ENCODE results near the gene MACO1. TPM values are rescaled to one million over a fixed set of nuclear protein-coding genes. Genes with fewer than 3 reads are reported as not detected.

The MACO1 gene
- total RNA-seq, 1 donor = 19.9 TPM

DNA sequence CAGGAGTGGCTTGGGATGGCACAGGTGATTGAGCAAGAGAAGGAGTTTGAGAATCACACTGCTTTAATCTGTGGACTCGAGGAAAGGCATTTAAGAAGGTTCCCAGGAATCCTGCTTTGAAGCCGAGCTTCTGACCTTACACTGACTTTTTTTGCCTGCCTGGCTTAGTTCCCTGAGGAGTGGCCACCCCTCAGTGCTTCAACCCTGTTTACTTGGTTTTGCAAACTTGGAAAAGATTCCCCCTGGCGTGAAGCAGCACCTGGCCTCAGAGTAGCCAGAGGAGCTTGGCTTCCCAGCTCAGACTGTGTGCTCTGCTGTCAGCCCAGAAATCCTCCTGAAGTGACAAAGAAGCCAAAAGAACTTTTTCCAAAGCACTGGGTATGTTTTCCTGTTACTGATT is 64.3 kb downstream of the MACO1 start:
- no peak for TF ChIP-seq CTCF (IDR thresholded peaks at IDR 0.05; ENCODE audit: insufficient read depth, low read depth, low read length)
- DNase-seq (ENCODE audit: low read depth) = no peak

GRCh38 chr1:25500694-25501093 is 70.0 kb downstream of the MACO1 start:
- no peak overlapping the region for H3K4me3 ChIP-seq (ENCODE audit: low read depth, low read length)
- no peak for DNase-seq (ENCODE audit: low read depth)
- TF ChIP-seq CTCF (IDR thresholded peaks at IDR 0.05; ENCODE audit: insufficient read depth, low read depth, low read length) = no peak

More for the DNA sequence above, 64.3 kb downstream of the MACO1 start:
- H3K4me3 ChIP-seq (ENCODE audit: low read depth, low read length) = no peak overlapping the region

DNA sequence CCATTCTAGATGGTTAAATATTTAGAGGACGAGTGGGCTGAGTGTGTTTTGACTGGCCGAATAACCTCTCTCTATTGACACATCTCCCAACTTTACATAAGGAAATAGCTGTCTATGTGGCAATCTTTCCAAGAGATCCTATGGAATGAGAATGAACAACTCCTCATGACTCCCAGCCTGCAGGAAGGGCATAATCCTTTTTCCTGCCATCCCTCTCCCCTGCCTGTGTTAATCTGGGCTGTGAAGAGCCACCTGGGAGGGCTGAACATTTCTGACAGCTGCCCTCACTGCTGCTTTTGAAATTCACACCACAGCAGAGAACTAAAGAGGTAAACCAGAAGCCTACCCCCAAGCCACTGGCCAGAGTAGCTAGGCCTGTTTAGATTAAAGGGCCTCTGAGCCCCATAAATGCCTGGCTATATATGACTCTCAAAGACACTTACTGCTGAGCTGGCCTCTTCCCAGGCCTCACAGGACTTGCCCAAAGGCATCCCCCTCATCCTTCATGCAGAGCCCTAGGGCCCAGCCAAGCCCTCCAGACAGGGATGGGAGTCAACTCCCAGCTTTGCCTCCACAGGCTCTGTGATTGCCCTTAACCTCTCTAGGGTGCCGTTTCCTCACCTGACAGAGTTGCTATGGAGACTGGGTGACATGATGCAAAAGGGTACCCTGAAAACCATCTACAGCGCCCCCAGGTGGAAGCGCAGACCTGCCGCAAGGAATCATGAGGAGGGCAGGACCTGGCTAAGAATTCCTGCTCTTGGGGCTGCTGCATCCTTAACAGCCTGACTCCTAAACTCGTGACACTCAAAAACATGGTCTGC is 70.8 kb downstream of the MACO1 start:
- DNase-seq (ENCODE audit: low read depth) = peak; percentile 93
- peak; percentile 28 for TF ChIP-seq CTCF (IDR thresholded peaks at IDR 0.05; ENCODE audit: insufficient read depth, low read depth, low read length)
- no peak overlapping the region for H3K4me3 ChIP-seq (ENCODE audit: low read depth, low read length)

GRCh38 chr1:25502957-25503356 is 72.3 kb downstream of the MACO1 start:
- no peak overlapping the region for H3K4me3 ChIP-seq (ENCODE audit: low read depth, low read length)
- TF ChIP-seq CTCF (IDR thresholded peaks at IDR 0.05; ENCODE audit: insufficient read depth, low read depth, low read length) = no peak
- no peak for DNase-seq (ENCODE audit: low read depth)

DNA sequence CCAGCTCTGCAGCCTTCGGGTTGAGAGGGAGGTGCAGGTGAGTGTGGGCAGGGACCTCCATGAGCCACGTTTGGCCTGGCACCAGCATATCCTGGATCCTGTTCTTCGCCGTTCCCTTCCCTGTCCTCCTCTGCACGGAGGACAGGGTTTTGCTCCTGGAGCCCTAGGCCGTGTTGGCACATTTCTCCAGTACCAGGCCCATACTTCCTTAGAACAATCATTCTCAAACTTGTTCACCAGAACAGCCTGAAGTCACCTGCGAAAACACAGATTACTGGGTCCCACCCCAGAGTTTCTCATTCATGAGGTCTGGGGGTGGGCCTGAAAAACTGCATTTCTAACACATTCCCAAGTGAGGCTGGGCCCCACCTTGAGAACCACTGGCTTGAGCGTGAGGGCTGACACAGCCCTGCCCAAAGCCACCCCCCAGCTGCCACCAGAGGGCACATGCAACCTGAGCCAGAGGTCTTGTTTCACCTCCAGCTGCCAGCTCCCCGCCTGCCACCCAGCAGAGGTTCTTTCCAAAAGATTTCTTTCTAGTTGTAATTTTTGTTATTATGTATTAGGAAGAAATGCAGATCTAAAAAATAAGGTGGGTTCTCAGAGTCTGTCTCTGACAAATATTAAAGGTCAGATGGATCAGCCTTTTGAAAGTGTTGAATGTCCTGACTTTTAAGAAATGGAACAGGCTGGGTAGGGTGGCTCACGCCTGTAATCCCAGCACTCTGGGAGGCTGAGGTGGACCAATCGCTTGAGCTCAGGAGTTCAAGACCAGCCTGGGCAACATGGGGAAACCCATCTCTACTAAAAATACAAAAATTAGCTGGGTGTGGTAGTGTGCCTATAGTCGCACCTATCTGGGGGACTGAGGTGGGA is 73.1 kb downstream of the MACO1 start:
- DNase-seq (ENCODE audit: low read depth) = no peak
- TF ChIP-seq CTCF (IDR thresholded peaks at IDR 0.05; ENCODE audit: insufficient read depth, low read depth, low read length) = peak; percentile 34
- H3K4me3 ChIP-seq (ENCODE audit: low read depth, low read length) = no peak overlapping the region

DNA sequence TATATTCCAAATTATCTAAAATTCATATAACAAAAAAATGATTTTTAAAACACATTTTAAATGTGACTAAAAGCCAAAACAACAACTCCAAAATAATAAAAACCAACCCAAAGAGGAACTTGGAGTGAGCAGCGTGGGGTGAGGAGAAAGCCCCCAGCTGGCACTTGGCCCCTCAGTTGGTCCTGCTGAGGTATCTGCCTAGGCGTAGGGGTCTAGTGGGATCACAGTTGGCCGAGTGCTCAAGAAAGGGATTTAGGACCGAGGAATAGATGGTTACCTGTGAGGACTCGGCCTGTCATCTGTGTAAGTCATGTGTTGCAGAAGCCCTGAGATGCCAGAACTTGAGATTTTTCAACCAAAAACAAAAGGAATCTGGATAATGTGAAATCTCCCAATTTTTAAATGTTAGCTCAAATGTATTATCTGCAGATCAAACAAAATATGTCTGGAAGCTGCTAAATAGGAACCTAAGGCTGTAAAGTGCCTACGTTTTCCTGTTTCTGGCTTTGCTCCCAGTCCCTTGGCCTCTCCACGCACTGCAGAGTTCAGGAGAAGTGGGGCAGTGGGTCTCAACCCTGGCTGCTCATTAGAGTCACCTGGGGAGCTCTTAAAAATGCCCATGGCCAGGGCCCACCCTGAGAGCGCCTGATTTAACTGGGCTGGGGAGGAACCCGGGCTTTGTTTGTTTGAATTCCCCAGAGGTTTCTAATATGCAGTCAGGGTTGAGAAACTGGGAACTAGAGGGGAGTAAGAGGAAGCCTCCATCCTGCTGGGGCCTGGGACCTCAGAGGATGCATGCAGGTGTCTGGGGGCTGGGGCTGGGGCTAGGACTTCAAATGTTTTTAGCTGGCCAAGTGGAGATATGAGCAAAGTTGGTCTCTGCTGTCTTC is 74.3 kb downstream of the MACO1 start:
- DNase-seq (ENCODE audit: low read depth) = peak; percentile 60
- no peak for TF ChIP-seq CTCF (IDR thresholded peaks at IDR 0.05; ENCODE audit: insufficient read depth, low read depth, low read length)
- H3K4me3 ChIP-seq (ENCODE audit: low read depth, low read length) = no peak overlapping the region

Data from fibroblast of villous mesenchyme (primary cell).